HG03135 (cell line): ENCODE results near the gene SH3PXD2A.

Source experiments
- ATAC-seq: cut with Tn5 transposase; IDR thresholded peaks from one replicate; pipeline ENCODE4 v1.9.1; 2021; ENCODE audit warnings: mild to moderate bottlenecking, moderate library complexity; ENCODE audit not compliant: unreplicated experiment

Gene SH3PXD2A

DNA sequence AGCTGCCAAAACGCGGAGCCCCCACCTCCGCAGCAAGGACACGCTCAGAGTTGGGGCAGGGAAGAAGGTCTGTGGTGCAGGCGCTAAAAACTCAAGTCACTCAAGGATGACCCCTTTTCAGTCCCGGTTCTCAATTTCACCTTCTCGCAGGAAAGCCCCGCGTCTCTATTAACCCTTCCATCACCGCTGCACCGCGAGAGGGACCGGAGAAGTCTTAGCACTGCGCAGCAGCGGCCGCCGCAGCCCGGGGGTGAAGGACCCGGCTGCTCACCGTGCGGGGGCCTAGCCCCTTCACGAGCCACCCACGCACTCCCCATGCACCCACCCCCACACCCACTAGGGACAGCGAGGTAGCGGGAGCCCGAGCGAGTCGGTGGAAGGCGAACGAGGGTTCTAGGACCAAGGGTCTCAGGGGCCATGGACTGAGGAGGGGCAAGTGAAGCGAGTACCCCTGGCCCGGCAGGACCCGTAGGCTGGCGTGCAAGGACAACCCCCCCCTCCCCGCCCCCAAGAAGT, 162.9 kb downstream of the SH3PXD2A start:
- ATAC-seq = peak; percentile 52

DNA sequence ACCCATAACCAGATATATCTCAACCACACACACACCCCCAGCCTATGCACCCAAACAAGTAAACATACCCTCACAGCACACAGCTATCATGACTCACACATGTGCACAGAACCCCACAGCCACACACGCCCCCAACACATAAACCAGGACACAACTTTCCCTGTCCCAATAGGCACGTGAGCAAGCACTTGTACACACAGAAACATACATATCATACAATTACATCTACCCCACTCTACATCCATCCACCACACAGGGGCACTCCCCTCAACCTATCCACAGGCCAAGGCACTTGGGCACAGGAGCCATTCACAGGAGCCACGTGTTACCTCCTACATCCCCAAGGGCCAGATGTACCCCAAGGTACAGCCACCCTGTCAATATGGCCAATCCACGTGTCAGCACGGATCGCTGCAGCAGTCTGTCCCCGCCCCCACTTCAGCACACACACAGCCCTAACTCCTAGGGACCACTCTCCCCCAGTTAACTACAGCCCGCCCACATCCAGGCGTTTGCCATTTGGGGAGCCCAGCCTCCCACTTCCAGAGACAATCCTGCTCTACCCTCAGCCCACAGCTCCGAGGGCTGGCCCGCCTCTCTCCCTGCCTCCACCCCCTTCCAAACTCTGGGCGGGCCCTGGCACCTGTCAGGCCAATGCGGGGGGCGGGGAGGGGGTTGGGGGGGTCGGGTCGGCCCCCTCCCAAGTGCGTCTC, 163.5 kb downstream of the SH3PXD2A start:
- peak; percentile 21 for ATAC-seq

DNA sequence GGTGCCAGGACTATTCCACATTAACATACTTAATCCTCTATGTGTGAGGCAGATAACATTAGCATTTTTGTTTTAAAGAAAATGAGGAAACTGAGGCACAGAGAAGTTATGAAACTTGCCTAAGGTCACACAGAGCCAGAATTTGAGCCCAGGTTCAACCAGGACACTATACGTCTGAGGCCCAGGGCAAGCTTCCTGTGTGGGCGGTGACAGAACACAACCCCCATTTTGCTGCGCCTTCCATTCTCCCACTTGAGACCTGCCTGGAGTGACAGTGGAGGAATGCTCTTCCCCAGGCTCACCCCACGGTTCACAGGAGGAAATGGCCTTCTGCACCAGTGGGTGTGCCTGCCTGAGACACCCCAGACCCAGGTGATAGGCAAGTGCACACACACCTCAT, 164.1 kb downstream of the SH3PXD2A start:
- no peak for ATAC-seq

DNA sequence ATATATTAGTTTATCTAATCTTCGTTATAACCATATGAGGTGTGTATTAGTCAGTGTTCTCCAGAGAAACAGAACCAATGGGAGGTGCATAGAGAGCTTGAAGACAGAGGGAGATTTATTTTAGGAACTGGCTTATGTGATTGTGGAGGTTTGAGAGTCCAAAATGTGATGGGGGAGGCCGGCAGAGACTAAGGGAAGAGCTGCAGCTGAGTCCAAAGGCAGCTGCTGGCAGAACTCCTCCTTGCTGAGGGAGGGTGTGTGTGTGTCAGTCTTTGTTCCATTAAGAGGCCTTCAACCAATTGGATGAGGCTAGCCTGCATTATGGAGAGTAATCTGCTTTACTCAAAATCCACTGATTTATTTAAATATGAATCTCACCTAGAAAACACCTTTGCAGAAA, 165.1 kb downstream of the SH3PXD2A start:
- ATAC-seq = no peak

DNA sequence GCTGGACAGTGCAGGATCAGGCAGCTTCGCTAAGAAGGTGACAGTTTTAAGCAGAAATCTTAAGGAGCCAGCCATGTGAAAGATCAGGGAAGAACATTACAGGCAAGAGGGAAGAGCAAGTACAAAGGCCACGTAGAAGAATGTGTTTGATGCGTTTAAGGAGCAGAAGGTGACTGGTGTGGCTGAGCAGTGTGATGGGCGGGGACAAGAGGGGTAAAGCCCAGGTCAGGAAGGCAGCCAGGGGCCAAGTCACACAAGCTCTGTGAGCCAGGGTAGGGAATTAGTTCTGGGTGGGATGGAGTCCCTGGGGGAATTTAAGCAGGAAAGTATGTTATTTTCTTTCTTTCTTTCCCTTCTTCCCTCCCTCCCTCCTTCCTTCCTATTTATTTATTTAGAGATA, 166.9 kb downstream of the SH3PXD2A start:
- ATAC-seq = no peak

DNA sequence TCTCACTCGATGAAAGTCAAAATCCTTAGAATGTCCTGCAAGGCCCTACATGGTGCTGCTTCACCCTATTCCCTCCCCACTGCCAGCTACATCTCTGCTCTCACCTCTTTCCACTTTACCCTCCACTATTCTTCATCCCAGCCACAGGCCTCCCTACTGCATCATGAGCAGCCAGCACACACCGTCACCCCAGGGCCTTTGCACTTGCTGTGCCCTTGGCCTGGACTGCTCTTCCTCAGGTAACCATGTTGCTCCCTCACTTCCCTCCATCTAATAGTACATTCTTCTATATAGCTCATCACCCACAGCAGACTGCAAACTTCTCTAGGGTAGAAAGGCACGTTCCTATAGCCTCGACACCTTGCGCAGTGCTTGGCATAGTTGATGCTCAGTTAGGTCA, 167.7 kb downstream of the SH3PXD2A start:
- ATAC-seq = no peak

DNA sequence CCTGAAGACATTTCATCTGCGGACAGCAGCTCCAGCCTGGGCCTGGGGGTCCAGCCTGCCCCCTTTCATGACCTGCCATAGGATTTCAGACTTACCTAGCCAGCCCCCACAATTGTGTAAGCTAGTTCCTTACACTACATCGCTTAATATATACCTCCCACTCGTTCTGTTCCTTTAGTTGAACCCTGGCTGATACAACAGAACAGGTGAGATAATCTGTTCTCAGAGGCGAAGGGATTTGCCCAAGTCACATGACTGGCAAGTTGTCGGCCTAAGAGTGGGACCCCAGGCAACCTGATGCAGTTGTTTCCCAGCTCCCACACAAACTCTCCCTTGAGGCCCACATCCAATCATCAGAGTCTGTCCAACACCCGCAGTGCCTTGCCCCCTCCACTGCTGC, 168.2 kb downstream of the SH3PXD2A start:
- no peak for ATAC-seq

DNA sequence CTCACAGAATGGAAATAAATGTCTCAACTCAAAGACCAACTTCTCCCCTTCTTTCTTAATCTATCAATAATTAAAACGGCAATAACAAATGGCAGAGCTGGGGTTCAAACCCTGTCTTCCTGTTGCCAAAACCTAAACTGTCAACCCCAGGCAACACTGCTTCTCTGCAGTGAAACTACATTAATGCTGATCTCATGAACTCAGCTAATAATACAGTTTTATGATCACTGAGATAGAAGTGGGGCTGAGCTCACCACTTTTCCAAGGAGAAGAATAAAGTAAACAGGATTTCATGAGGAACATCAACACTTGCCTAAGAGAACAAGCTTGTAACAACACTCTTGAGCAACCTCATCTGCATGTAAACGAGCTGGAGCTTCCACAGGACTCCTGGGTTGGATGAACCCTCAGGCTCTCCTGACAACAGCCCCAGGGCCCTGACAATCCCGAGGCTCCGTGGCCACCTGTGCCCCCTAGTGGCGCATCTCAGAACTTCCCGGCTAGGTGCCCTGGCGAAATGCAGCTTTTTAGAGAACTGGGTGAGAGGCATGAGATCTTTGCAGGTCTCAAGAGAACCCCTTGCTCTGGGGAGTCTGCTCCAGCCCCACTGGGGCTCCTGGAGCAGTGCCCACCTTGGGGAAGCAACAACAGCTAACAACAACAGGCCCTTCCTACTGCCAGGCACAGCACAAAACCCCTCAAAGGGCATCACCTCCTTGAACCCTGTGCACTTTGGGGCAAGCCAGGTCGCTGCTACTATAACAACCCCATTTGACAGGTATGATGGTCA, 169.3 kb downstream of the SH3PXD2A start:
- ATAC-seq = peak; percentile 70

DNA sequence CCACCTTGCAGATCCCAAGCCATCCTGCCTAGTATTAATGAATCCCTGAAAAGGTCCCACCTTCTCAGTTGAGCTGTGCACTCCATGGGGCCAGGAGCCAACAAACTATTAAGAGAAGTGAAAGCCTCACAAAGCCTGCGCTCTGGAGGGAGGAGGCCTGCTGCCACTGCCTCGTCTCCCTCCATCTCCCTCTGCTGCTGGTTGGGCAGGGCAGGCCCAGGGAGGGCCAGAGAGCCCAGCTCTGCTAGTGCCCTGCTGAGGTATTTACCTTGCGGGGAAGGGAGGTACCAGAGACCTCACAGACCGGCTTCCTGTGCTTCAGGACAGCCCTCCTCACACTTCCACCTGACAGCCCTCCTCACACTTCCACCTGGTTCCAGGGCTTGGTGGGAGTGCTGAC, 171.5 kb downstream of the SH3PXD2A start:
- no peak for ATAC-seq

DNA sequence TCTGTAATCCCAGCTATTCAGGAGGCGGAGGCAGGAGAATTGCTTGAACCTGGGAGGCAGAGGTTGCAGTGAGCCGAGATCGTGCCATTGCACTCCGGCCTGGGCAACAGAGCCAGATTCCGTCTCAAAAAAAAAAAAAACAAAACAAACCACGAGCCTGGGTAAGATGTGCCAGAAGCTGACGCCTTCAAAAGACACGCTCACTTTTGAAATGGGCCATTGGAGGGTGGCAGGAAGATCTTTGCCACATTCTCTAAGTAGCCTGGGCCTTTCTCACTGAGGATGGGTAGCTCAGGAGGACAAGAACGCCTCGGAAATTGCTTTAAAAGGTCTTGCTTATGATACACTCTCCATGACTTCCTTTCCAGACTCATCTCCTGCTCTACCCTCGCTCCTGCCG, 172.7 kb downstream of the SH3PXD2A start:
- ATAC-seq = no peak

DNA sequence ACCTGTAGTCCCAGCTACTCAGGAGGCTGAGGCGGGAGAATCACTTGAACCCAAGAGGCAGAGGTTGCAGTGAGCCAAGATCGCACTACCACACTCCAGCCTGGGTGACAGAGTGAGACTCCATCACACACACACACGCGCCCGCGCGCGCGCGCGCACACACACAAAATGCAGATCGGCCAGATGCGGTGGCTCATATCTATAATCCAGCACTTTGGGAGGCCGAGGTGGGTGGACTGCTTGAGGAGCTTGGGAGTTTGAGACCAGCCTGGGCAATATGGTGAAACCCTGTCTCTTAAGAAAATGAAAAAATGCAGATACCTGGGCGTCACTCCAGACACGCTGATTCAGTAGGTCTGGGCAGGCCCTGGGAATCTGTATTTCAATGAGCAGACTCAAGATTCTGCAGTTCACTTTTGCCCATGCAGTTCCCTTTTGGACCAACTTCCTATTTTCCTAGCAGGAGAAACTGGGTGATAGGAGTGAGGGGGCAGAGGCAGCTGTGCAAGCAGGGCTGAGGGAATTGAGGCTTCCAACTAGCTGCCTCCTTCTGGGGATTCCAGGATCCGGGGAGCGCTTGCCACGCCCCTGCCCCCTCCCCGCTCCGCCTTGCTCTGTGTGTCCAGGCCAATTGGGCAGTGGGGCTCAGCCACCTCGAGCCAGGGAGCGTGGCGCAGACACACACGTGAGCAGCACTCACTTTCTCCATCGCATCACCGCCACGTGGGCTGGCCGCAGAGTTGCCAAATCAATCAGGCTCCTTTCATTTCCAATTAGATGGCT, 173.6 kb downstream of the SH3PXD2A start:
- no peak for ATAC-seq

DNA sequence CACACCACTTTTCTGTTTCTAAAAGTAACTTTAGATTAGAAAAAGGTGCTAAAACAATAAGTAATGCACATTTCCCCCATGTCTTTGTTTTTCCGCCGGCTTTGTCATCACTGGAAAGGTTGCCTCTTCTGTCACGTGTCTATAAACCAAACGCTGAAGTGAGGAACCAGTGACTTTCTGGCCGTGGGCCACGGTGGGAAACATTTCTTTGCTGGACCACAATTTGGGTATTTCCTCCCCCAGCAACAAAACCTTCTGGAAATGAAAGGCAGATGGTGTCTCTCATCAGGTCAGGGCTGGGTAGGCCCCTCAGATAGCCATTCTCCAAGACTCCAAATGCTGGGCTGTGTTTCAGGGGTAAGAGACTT, 174.5 kb downstream of the SH3PXD2A start:
- no peak for ATAC-seq

DNA sequence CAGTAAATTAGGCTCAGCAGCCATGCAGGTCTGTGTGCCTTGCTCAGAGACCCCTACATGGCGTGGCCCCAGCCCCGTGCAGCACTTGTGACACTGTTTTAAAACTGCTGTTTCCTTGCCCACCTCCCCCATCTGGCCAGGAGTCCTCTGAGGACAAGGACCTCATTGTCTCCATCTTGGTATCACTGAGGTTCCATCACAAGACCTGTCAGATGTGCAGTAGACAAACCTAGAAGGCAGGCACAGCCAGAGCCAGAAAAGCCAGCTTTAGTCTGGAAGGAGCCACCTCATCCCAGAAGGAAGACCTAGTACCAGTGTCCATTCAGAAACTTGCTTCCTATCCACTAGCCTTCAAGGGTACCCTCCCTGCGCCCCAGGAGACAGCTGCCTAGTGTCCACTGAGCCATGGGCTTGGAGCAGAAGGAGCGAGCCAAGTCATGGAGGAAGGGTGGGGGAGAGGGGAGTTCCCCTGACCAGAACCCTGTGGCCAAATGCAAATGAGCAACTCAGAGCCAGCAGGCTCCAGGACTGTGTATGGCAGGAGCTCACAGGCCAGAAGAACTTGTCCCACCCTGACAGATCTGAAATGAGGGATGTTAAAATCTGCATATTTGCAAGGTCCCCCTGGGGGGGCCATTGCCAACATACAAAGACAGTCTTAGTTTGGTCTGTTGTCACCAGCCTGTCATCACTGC, 176.1 kb downstream of the SH3PXD2A start:
- ATAC-seq = peak; percentile 72

DNA sequence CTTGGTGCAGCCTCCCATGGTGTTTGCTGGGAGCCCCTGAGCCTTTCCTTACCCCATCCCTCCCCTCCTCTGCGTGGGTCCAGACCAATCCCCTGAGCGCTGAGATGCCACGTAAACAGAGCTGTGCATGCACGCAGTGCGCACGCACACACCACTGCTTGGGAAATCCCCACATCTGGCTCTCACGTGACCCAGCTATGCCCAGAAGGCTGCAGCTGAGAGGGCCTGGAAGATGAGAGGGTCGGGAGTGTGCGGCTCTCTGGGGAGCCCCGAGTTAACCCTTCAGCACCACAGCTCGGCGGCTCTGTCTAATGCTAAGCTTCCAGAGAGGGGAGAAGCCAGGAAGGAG, 177.2 kb downstream of the SH3PXD2A start:
- ATAC-seq = peak; percentile 70

DNA sequence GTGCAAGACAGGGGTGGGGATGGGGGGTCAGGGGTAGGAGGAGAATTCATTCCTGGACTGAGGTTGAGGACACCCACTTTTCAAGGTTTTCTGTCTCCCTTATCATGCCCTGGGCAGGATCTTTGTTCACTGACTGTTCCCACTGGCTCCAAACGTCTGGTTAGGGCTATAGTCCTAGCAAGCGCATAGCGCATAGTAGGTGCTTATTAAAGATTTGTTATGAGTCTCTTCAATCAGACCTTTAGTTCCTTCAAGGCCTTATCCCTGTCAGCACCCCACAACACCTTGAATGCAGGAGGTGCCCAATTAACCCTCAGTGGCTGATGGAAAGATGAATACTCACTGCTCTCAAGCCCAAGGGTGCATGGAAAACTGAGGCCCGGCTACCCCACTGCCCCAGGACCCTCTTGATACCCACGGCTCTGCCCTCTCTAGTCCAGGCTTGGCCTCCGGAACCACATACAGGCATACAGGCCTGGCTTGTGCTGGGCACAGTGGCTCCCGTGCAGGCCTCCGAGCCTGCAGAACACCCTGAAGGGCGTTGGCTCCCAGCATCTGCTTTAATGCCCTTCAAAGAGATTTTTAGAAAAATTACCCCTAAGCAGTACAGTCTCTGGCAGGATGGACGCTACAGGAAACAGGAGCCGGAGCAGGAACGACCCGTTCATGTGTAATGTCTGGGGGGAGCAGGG, 177.7 kb downstream of the SH3PXD2A start:
- ATAC-seq = no peak

DNA sequence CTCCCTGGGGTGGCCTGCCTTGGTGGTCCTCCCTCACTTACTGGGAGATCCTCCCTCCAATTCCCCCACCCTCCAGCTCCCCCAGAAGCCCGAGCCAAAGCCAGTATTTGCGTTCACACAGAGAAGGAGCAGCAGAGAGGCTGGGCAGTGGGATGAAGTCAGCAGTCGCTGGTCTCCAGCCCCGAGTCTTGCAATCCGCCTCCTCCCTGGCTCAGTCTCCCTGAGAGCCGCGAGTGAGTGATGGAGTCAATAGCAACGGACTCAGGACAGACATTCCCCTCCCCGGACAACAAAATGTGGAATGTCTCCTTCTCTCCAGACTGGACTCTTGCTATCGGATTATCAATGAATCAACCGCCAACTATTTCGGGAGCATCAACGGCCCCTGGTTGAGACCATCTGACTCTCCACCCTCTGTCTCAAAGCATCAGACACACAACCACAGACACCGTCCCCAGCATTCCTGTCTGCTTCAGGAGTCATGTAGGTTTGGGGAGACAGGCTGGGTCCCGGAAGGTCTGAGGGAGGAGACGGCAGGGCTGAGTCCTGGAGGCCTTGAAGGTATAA, 178.4 kb downstream of the SH3PXD2A start:
- ATAC-seq = no peak

DNA sequence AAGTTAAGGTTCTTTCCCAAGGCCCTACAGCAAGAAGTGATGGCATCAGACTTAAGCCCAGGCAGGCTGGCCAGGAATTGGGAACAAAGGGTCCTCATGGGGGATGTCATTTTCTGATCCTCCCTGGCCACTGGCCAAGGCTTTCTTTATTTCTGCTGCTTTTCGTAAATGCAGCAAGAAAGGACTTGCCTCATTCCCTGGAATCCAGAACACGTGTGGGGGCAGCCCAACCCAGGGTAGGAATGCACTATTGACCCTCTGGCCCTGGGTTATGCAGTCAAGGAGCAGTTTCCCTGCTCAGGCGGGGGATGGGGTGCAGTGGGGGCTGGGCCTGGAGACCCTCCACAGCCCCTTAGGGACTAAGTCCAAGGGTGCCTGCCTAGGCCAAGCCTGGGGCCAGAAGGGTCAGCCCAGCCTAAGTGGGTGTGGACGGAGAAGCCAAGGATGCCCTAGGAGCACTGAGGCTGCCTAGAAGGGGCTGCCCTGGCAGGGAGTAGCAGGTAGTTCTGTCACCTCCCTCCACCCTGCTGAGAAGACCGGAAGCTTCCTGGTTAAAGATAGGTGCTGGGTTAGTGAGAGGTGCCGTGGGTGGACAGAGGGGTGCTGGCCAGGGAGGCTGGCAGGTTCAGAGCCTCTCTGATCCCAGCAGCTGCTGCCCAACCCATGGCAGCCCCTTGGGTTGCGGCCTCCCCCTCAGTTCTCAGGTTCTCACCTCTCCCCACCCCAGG, 179.2 kb downstream of the SH3PXD2A start:
- ATAC-seq = no peak

DNA sequence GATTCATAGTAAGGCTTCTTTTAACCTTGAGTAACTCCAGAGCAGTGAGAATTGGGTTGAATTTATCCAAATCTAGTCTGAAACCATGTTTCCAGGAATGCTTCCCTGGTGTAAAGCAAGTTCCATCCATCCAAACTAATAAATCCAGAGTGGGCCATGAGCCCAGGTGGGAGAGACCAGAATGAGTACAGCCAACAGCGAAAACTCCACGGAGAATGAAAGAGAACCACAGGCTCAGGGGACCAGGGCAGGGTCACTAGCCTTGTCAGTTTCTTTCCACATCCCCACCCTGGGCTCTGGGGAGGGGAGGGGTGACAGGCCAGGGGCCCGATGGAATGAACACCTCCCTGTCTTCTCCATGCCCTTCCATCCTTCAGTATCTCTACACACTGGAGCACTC, 181.8 kb downstream of the SH3PXD2A start:
- no peak for ATAC-seq

DNA sequence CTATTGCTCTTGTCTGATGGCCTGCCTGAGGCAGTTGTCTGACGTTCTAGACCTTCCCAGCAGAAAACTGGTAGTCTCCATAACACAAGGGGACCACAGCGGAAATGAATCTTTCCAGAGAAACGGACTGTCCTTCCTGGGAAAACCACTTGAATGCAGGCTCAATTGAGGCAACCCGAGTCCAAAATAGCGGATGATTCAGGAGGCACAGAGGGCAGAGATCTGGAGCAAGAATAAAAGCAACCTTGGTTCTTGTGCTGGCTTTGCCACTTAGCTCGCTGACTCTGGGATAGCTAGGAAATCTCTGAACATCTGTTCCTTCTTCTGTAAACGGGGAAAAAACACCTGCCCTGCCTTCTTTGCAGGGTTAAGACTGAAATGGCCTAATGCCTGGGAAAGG, 183.0 kb downstream of the SH3PXD2A start:
- ATAC-seq = no peak
